DOHH2 (cell line): ENCODE measurements around the gene CKMT1A.
"Not testable (repeated sequence)": the region's sequence is repeated elsewhere in the genome, so short reads cannot be mapped to it uniquely, and the experiment has no call there.

Experiments
- EZH2phosphoT487 ChIP-seq: fragments of 200-600 bp; sonication (generic); IDR thresholded peaks from 2 replicates; pipeline ENCODE4 v1.6.1; 2017; ENCODE audit warnings: borderline replicate concordance, mild to moderate bottlenecking, antibody characterized with exemption, low read length, moderate library complexity, mixed read lengths
- TF ChIP-seq, protein P1 (sequence below): fragments of 200-600 bp; sonication (generic); IDR thresholded peaks from one replicate; pipeline ENCODE4 v1.5.1; 2014; ENCODE audit warnings: antibody characterized with exemption, mild to moderate bottlenecking, low read depth, low read length; ENCODE audit not compliant: poor library complexity, severe bottlenecking

- TF ChIP-seq, protein P1, sequence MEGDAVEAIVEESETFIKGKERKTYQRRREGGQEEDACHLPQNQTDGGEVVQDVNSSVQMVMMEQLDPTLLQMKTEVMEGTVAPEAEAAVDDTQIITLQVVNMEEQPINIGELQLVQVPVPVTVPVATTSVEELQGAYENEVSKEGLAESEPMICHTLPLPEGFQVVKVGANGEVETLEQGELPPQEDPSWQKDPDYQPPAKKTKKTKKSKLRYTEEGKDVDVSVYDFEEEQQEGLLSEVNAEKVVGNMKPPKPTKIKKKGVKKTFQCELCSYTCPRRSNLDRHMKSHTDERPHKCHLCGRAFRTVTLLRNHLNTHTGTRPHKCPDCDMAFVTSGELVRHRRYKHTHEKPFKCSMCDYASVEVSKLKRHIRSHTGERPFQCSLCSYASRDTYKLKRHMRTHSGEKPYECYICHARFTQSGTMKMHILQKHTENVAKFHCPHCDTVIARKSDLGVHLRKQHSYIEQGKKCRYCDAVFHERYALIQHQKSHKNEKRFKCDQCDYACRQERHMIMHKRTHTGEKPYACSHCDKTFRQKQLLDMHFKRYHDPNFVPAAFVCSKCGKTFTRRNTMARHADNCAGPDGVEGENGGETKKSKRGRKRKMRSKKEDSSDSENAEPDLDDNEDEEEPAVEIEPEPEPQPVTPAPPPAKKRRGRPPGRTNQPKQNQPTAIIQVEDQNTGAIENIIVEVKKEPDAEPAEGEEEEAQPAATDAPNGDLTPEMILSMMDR: not testable (repeated sequence)
- TF ChIP-seq EZH2phosphoT487: not testable (repeated sequence)
Measured at GRCh38 chr15:43649430-43649926, 44.2 kb upstream of the CKMT1A start.
